GM19351 (cell line): Measurements from ENCODE around the gene WDR44.
"Not testable (repeated sequence)": the region's sequence is repeated elsewhere in the genome, so short reads cannot be mapped to it uniquely, and the experiment has no call there.

ENCODE experiments used
- ATAC-seq: cut with Tn5 transposase; IDR thresholded peaks from one replicate; pipeline ENCODE4 v1.9.1; 2021; ENCODE audit warnings: mild to moderate bottlenecking, moderate library complexity; ENCODE audit not compliant: unreplicated experiment

Gene WDR44

DNA sequence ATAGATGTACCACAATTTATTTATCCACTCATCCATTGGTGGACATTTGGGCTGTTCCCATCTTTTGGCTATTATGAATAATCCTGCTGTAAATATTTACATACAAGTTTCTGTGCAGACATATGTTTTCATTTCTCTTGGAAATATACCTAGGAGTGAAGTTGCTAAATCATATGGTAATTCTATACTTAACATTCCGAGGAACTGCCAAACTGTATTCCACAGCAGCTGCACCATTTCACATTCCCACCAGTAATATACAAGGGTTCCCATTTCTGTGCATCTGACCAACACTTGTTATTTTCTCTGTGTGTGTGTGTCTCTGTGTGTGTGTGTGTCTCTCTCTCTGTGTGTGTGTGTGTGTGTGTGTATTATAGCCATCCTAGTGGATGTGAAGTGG is 134.3 kb downstream of the WDR44 start:
- no peak for ATAC-seq

DNA sequence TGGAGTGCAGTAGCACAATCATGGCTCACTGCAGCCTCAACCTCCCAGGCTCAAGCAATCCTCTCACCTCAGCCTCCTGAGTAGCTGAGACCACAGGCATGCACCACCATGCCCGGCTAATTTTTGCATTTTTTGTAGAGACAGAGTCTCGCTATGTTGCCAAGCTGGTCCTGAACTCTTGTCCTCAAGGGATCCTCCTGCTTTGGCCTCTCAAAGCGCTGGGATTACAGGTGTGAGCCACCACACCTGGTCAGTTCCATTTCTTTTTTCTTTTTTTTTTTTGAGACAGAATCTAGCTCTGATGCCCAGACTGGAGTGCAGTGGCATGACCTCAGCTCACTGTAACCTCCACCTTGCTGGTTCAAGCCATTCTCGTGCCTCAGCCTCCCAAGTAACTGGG is 136.5 kb downstream of the WDR44 start:
- ATAC-seq = not testable (repeated sequence)

- ATAC-seq = no peak
Observed at GRCh38 chrX:118484216-118484903, 138.5 kb downstream of the WDR44 start.

DNA sequence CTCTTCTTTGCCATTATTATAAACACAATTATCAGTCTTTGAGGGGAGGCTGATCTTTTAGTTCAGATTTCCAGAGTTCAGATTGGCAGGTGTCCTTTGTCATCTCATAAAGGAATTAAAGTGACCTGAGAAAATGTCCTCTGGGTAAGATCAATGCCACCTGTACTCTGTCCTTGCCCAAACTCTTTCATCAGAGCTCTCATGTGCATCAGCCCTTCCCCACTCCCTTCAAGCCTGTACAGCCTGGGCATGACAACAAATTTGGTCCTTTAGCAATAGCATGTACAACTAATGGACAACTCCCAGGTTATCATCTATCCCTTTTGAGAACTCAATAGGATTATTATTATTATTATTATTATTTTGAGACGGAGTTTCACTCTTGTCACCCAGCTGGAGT is 140.8 kb downstream of the WDR44 start:
- ATAC-seq = not testable (repeated sequence)

DNA sequence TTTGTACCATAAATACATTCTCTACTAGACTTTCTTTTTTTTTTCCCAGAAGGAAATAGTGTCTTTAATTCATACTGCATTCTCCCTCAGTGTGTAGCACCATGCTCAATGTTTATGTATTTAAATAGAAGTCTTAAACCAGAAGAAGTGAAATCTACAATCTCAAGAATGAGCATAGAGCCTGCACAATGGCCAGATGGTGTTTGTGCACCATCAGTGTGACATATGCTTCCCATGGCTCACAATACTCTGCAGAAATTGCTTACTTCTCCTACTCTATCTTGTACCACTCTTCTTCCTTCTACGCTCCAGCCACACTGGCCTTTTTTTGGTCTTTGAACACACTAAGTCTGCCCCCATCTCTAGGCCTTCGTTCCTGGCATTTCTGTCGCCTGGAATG is 147.1 kb downstream of the WDR44 start:
- ATAC-seq = no peak

DNA sequence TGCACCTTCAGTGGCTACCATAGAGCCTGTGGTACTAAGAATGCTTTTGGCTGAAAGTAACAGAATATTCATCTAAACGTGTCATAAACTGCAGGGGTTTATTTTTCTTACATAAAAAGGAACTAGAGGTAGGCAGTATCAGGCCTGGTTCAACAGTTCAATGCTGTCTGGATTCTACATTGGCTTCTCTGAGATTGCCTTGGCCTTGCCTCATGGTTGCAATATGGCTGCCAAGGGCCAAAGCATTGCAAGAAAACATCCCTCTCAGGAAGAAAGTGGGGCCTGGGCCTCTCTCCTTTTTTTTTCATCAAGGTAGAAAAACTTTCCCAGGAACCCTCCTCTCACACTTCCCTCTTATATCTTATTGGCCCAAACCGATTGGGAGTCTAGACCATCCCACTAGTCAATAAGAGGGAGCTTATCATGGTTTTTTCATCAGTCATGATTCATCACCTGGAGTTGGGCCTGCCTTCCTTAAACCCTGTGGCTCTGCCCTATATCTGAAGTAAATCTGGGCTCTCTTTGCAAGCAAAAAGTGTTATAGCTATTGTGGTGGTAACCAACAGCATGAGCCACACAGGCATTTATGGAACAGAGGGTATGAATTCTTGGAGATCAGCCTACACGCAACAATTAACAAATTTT is 147.9 kb downstream of the WDR44 start:
- no peak for ATAC-seq

GRCh38 chrX:118495061-118495921 is 149.4 kb downstream of the WDR44 start, which contains the start of gene DOCK11:
Gene DOCK11 (plus strand): TSS chrX:118495815. CDS start chrX:118495972, 157 bp downstream.
- ATAC-seq = peak; percentile 69

DNA sequence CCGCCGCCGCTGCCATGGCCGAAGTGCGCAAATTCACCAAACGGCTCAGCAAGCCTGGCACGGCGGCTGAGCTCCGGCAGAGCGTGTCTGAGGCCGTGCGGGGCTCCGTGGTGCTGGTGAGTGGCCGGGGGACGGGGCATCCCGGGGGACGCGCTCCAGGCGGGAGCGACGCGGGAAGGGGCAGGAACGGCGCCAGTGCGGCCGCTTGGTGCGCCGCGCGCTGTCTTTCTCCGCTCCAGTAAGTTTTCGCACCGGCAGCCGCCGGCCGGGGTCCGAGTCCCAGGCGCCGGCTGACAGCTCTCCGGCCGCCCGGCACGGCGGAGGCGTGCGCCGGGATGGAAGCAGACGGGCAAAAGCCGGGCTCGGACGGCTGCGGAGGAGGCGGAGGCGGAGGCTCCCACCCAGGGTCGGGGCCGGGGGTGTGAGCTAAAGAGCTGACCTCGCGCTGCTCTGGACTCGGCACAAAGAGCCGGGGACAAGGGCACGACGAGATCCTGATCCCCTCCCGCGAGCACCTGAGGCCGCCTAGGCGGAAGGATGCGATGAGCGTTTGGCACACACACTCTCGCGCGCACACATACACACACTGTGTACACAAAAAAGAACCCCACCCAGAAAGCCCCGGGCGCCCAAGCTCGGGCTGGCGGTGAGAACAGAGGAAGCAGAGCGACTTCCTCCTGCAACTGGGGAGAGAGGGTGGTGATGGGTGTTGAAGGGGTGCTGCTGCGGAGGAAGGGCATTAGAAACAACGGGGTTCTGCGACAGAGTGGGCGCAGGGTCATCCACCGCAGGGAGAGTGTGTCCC is 150.3 kb downstream of the WDR44 start:
- ATAC-seq = peak; percentile 58

DNA sequence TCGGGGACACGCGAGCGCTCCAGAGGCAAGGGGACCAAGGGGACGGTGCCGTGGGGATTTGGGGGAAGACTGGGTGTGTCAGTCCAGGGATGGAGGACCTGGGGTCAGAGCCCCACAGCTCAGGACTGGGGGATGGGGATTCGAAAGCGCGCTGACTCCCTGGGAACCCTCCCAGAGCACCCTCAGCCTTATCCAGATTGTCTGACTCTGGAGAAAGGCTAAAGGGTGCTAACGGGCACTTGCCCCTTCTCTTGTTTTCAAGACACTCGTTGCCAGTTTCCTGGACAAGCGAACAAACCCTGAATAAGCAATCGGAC is 150.8 kb downstream of the WDR44 start:
- ATAC-seq = peak; percentile 6

GRCh38 chrX:118497180-118497818 is 151.4 kb downstream of the WDR44 start:
- ATAC-seq = no peak

GRCh38 chrX:118498351-118498750 is 152.4 kb downstream of the WDR44 start:
- no peak for ATAC-seq

DNA sequence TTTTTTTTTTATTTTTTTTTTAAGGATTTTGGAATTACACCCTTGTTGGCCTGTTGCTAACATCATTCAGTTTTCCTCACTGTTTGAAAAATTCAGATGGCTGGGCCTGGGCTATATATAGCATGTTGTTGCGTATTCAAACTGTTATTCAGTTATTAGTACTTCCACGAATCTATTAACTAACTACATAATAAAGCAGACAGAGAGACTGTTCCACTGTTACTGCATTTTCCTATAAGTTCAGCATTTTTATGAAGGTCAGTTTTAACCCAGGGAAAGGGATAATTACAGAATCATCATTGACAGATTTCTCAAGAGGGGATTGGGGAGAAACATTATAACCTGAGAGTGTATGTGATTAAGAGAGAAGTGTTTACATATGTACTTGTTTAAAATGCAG is 152.8 kb downstream of the WDR44 start:
- ATAC-seq = no peak

DNA sequence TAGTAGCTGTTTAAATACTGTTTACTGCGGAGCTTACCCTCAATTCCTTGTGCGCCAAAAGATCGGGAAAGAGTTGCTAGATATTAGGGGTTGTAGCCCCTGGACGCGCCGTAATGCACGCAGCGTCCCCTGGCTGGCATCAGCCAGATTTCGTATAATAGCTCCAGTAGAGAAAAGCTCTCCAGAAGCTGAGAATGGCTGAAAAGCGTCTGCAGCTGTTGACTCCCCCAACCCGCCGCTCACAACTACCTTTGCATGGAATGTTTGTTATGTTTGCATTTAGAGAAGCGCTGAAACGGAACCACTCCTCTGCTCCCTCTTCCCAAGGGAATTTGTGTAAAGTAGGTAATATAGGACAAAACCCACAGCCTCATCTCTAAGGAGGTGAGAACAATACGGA is 153.4 kb downstream of the WDR44 start:
- ATAC-seq = no peak
